ENCODE results near the gene CDHR3.
"Not testable (repeated sequence)": the region's sequence is repeated elsewhere in the genome, so short reads cannot be mapped to it uniquely, and the experiment has no call there.

Gene CDHR3

GRCh38 chr7:105975770-105976417 is 12.8 kb downstream of the CDHR3 start:
- H3K27me3 ChIP-seq (ENCODE audit: insufficient read depth, low read length) = no peaks in the 10 kb centered on the region
- no peak overlapping the region for H2AFZ ChIP-seq (ENCODE audit: low read depth, low read length)
- no peaks in the 10 kb centered on the region for H3K36me3 ChIP-seq (ENCODE audit: insufficient read depth, low read length)
- no peaks in the 10 kb centered on the region for H3K4me1 ChIP-seq (ENCODE audit: insufficient read depth, low read length)
- no peak overlapping the region for H3K4me3 ChIP-seq (ENCODE audit: low read length)
- H3K9me3 ChIP-seq (ENCODE audit: low read length) = no peaks in the 10 kb centered on the region

GRCh38 chr7:105976868-105977267 is 13.8 kb downstream of the CDHR3 start:
- Histone ChIP-seq H3K4me1 (ENCODE audit: insufficient read depth, low read length) (no peaks in the 10 kb centered on the region), H3K4me3 (ENCODE audit: low read length) (no peak overlapping the region), H2AFZ (ENCODE audit: low read depth, low read length) (no peak overlapping the region), H3K36me3 (ENCODE audit: insufficient read depth, low read length) (no peaks in the 10 kb centered on the region), H3K27me3 (ENCODE audit: insufficient read depth, low read length) (no peaks in the 10 kb centered on the region), H3K9me3 (ENCODE audit: low read length) (no peaks in the 10 kb centered on the region)

- no peaks in the 10 kb centered on the region for H3K27me3 ChIP-seq (ENCODE audit: insufficient read depth, low read length)
- no peak overlapping the region for H3K4me3 ChIP-seq (ENCODE audit: low read length)
- no peaks in the 10 kb centered on the region for H3K4me1 ChIP-seq (ENCODE audit: insufficient read depth, low read length)
- H2AFZ ChIP-seq (ENCODE audit: low read depth, low read length) = no peak overlapping the region
- H3K36me3 ChIP-seq (ENCODE audit: insufficient read depth, low read length) = no peaks in the 10 kb centered on the region
- no peaks in the 10 kb centered on the region for H3K9me3 ChIP-seq (ENCODE audit: low read length)
These were observed 15.0 kb downstream of the CDHR3 start for GRCh38 chr7:105978035-105978434.

- Histone ChIP-seq H3K4me3 (ENCODE audit: low read length) (no peak overlapping the region), H3K9me3 (ENCODE audit: low read length) (no peaks in the 10 kb centered on the region), H3K27me3 (ENCODE audit: insufficient read depth, low read length) (no peaks in the 10 kb centered on the region), H3K36me3 (ENCODE audit: insufficient read depth, low read length) (no peaks in the 10 kb centered on the region), H2AFZ (ENCODE audit: low read depth, low read length) (no peak overlapping the region), H3K4me1 (ENCODE audit: insufficient read depth, low read length) (no peaks in the 10 kb centered on the region)
These were observed 15.9 kb downstream of the CDHR3 start for GRCh38 chr7:105978974-105979373.

- no peak overlapping the region for H3K4me3 ChIP-seq (ENCODE audit: low read length)
- no peaks in the 10 kb centered on the region for H3K4me1 ChIP-seq (ENCODE audit: insufficient read depth, low read length)
- no peaks in the 10 kb centered on the region for H3K36me3 ChIP-seq (ENCODE audit: insufficient read depth, low read length)
- H3K9me3 ChIP-seq (ENCODE audit: low read length) = no peaks in the 10 kb centered on the region
- no peak overlapping the region for H2AFZ ChIP-seq (ENCODE audit: low read depth, low read length)
- H3K27me3 ChIP-seq (ENCODE audit: insufficient read depth, low read length) = no peaks in the 10 kb centered on the region
These were observed 16.3 kb downstream of the CDHR3 start for GRCh38 chr7:105979405-105979804.

GRCh38 chr7:105980645-105981396 is 17.8 kb downstream of the CDHR3 start:
- Histone ChIP-seq H3K9me3 (ENCODE audit: low read length) (no peaks in the 10 kb centered on the region), H2AFZ (ENCODE audit: low read depth, low read length) (no peak overlapping the region), H3K4me3 (ENCODE audit: low read length) (no peak overlapping the region), H3K27me3 (ENCODE audit: insufficient read depth, low read length) (no peaks in the 10 kb centered on the region), H3K36me3 (ENCODE audit: insufficient read depth, low read length) (no peaks in the 10 kb centered on the region), H3K4me1 (ENCODE audit: insufficient read depth, low read length) (peaks cover 4% of the 10 kb centered on the region)

- Histone ChIP-seq H3K4me3 (ENCODE audit: low read length) (no peak overlapping the region), H3K4me1 (ENCODE audit: insufficient read depth, low read length) (peaks cover 4% of the 10 kb centered on the region), H3K36me3 (ENCODE audit: insufficient read depth, low read length) (no peaks in the 10 kb centered on the region), H2AFZ (ENCODE audit: low read depth, low read length) (no peak overlapping the region), H3K9me3 (ENCODE audit: low read length) (no peaks in the 10 kb centered on the region), H3K27me3 (ENCODE audit: insufficient read depth, low read length) (no peaks in the 10 kb centered on the region)
These were observed 19.3 kb downstream of the CDHR3 start for GRCh38 chr7:105982388-105982787.

- not testable (repeated sequence) for H2AFZ ChIP-seq (ENCODE audit: low read depth, low read length); H3K36me3 ChIP-seq (ENCODE audit: insufficient read depth, low read length); H3K27me3 ChIP-seq (ENCODE audit: insufficient read depth, low read length); H3K4me1 ChIP-seq (ENCODE audit: insufficient read depth, low read length); H3K9me3 ChIP-seq (ENCODE audit: low read length); H3K4me3 ChIP-seq (ENCODE audit: low read length)
These were observed 21.7 kb downstream of the CDHR3 start for GRCh38 chr7:105984808-105985207.

GRCh38 chr7:105985229-105985628 is 22.2 kb downstream of the CDHR3 start:
- no peak overlapping the region for H3K4me3 ChIP-seq (ENCODE audit: low read length)
- no peaks in the 10 kb centered on the region for H3K9me3 ChIP-seq (ENCODE audit: low read length)
- H3K36me3 ChIP-seq (ENCODE audit: insufficient read depth, low read length) = no peaks in the 10 kb centered on the region
- H3K4me1 ChIP-seq (ENCODE audit: insufficient read depth, low read length) = peaks cover 11% of the 10 kb centered on the region
- H2AFZ ChIP-seq (ENCODE audit: low read depth, low read length) = no peak overlapping the region
- H3K27me3 ChIP-seq (ENCODE audit: insufficient read depth, low read length) = no peaks in the 10 kb centered on the region

- Histone ChIP-seq H3K4me3 (ENCODE audit: low read length) (no peak overlapping the region), H2AFZ (ENCODE audit: low read depth, low read length) (no peak overlapping the region), H3K27me3 (ENCODE audit: insufficient read depth, low read length) (no peaks in the 10 kb centered on the region), H3K9me3 (ENCODE audit: low read length) (no peaks in the 10 kb centered on the region), H3K4me1 (ENCODE audit: insufficient read depth, low read length) (peaks cover 16% of the 10 kb centered on the region), H3K36me3 (ENCODE audit: insufficient read depth, low read length) (no peaks in the 10 kb centered on the region)
These were observed 22.7 kb downstream of the CDHR3 start for GRCh38 chr7:105985672-105986215.

- Histone ChIP-seq H3K4me1 (ENCODE audit: insufficient read depth, low read length) (peaks cover 22% of the 10 kb centered on the region), H3K4me3 (ENCODE audit: low read length) (no peak overlapping the region), H3K9me3 (ENCODE audit: low read length) (no peaks in the 10 kb centered on the region), H3K27me3 (ENCODE audit: insufficient read depth, low read length) (no peaks in the 10 kb centered on the region), H3K36me3 (ENCODE audit: insufficient read depth, low read length) (no peaks in the 10 kb centered on the region), H2AFZ (ENCODE audit: low read depth, low read length) (no peak overlapping the region)
These were observed 24.0 kb downstream of the CDHR3 start for GRCh38 chr7:105987046-105987445.

GRCh38 chr7:105988276-105988675 is 25.2 kb downstream of the CDHR3 start:
- Histone ChIP-seq H3K9me3 (ENCODE audit: low read length) (no peaks in the 10 kb centered on the region), H3K27me3 (ENCODE audit: insufficient read depth, low read length) (no peaks in the 10 kb centered on the region), H3K4me1 (ENCODE audit: insufficient read depth, low read length) (peaks cover 22% of the 10 kb centered on the region), H3K36me3 (ENCODE audit: insufficient read depth, low read length) (no peaks in the 10 kb centered on the region), H3K4me3 (ENCODE audit: low read length) (no peak overlapping the region), H2AFZ (ENCODE audit: low read depth, low read length) (no peak overlapping the region)

- Histone ChIP-seq H3K27me3 (ENCODE audit: insufficient read depth, low read length) (no peaks in the 10 kb centered on the region), H3K36me3 (ENCODE audit: insufficient read depth, low read length) (no peaks in the 10 kb centered on the region), H3K4me1 (ENCODE audit: insufficient read depth, low read length) (peaks cover 22% of the 10 kb centered on the region), H2AFZ (ENCODE audit: low read depth, low read length) (no peak overlapping the region), H3K9me3 (ENCODE audit: low read length) (no peaks in the 10 kb centered on the region), H3K4me3 (ENCODE audit: low read length) (no peak overlapping the region)
These were observed 26.1 kb downstream of the CDHR3 start for GRCh38 chr7:105989191-105989590.
